Natural killer cell (primary cell): Measurements from ENCODE around the gene HIVEP3. TPM values are rescaled to one million over a fixed set of nuclear protein-coding genes. Genes with fewer than 3 reads are reported as not detected.

Source experiments
- ATAC-seq, 3 donors: fragments of 150-1000 bp in 2 of 3; fragments of 200-7000 bp in 1 of 3; cut with Tn5 transposase; 1 replicate in 1 of 3; 2 replicates in 2 of 3; pipeline ENCODE4 v1.10.0; 2021; ENCODE audit warnings: mild to moderate bottlenecking in 2 of 3, moderate library complexity in 2 of 3
- DNase-seq, 2 donors: peaks; one replicate each; pipeline versions ENCODE4 v3.0.0 to v3.0.0-alpha.2; 2013 to 2021; ENCODE audit warnings: mixed read lengths in 1 of 2
- H3K27ac ChIP-seq: one replicate; pipeline ENCODE4 v1.5.1; 2013; ENCODE audit warnings: mild to moderate bottlenecking, low read length
- H3K27me3 ChIP-seq: one replicate; pipeline ENCODE4 v1.6.1; 2013; ENCODE audit warnings: low read length; ENCODE audit not compliant: control insufficient read depth, insufficient read depth
- H3K36me3 ChIP-seq: one replicate; pipeline ENCODE4 v1.6.1; 2013; ENCODE audit warnings: low read length; ENCODE audit not compliant: control insufficient read depth, insufficient read depth
- H3K4me1 ChIP-seq: one replicate; pipeline ENCODE4 v1.6.1; 2013; ENCODE audit warnings: low read length; ENCODE audit not compliant: control insufficient read depth, insufficient read depth
- H3K4me3 ChIP-seq: one replicate; pipeline ENCODE4 v1.5.1; 2013; ENCODE audit warnings: low read length
- H3K9me3 ChIP-seq: one replicate; pipeline ENCODE4 v1.6.1; 2013; ENCODE audit warnings: low read length; ENCODE audit not compliant: control insufficient read depth, insufficient read depth
- H3K27ac Mint-ChIP-seq, 2 donors: one replicate each; pipeline ENCODE4 v1.8.0; 2022; ENCODE audit warnings: mild to moderate bottlenecking in 2 of 2, mixed read lengths in 2 of 2, moderate library complexity in 1 of 2
- H3K27me3 Mint-ChIP-seq, 2 donors: one replicate each; pipeline ENCODE4 v1.8.0; 2022; ENCODE audit warnings: low read depth in 2 of 2, mixed read lengths in 2 of 2
- H3K36me3 Mint-ChIP-seq: one replicate; pipeline ENCODE4 v1.8.0; 2022; ENCODE audit warnings: mixed read lengths
- H3K4me1 Mint-ChIP-seq, 2 donors: one replicate each; pipeline ENCODE4 v1.8.0; 2022; ENCODE audit warnings: mixed read lengths in 2 of 2
- H3K4me3 Mint-ChIP-seq: one replicate; pipeline ENCODE4 v1.8.0; 2022; ENCODE audit warnings: mild to moderate bottlenecking, moderate library complexity, mixed read lengths
- H3K9me3 Mint-ChIP-seq, 2 donors: one replicate each; pipeline ENCODE4 v1.8.0; 2022; ENCODE audit warnings: mixed read lengths in 2 of 2
- CTCF ChIP-seq: fragments of 200-600 bp; IDR thresholded peaks from one replicate; pipeline ENCODE4 v1.8.0; 2022; ENCODE audit warnings: antibody characterized with exemption
- WGBS: methylation state at CpG from one replicate; pipeline ENCODE4 v1.1.7; 2013; ENCODE audit warnings: missing lambda C conversion rate; ENCODE audit not compliant: insufficient coverage; 5-methylcytosine and 5-hydroxymethylcytosine counted together
- intact Hi-C: fragments of 100-400 bp; cut with micrococcal nuclease; formaldehyde crosslinking; loops from one replicate; pipeline ENCODE4 v1.14.2; 2022
- total RNA-seq, 4 donors: library from RNA; stranded (reverse); fragments of 120-200 nt in 1 of 4; gene quantifications; one replicate each; pipeline versions ENCODE4 v1.2.3 to v1.2.4, GENCODE V29; 2013 to 2022

Gene HIVEP3
- total RNA-seq, 3 donors from 2014 or later (not counting 1 experiment from before 2014, with no cell fraction given), result 26.2 to 35.2 (median 29.8) TPM

GRCh38 chr1:41611932-41612450, 306.7 kb downstream of the HIVEP3 start:
- no peaks in the 10 kb centered on the region for H3K27me3 Mint-ChIP-seq
- Histone ChIP-seq H3K9me3 (no peaks in the 10 kb centered on the region), H3K4me1 (peaks cover 4% of the 10 kb centered on the region), H3K27me3 (no peaks in the 10 kb centered on the region), H3K27ac (no peak overlapping the region), H3K4me3 (no peak overlapping the region), H3K36me3 (no peaks in the 10 kb centered on the region)
- H3K4me3 Mint-ChIP-seq, result no peak overlapping the region
- intact Hi-C loops, result no loop called here
- H3K4me1 Mint-ChIP-seq, result peaks cover 40% of the 10 kb centered on the region in 2 donors
- DNase-seq (no peak), ATAC-seq (no peak)
- H3K36me3 Mint-ChIP-seq, result no peaks in the 10 kb centered on the region
- no peak for TF ChIP-seq CTCF
- peak overlapping the region in 1 of 2 donors; percentile 56 for H3K27ac Mint-ChIP-seq
- WGBS, result 98% methylated on average over 6 of the region's 6 CpGs
- H3K9me3 Mint-ChIP-seq, result no peaks in the 10 kb centered on the region

GRCh38 chr1:41611068-41611931, 307.4 kb downstream of the HIVEP3 start:
- Mint-ChIP-seq H3K4me1 (peaks cover 39 to 41% of the 10 kb centered on the region in 2 donors), H3K4me3 (no peak overlapping the region), H3K9me3 (no peaks in the 10 kb centered on the region), H3K27me3 (no peaks in the 10 kb centered on the region), H3K36me3 (no peaks in the 10 kb centered on the region), H3K27ac (peak overlapping the region in 1 of 2 donors; percentile 17)
- ATAC-seq (no peak), DNase-seq (no peak)
- no peak for TF ChIP-seq CTCF
- Histone ChIP-seq H3K9me3 (no peaks in the 10 kb centered on the region), H3K4me1 (peaks cover 4% of the 10 kb centered on the region), H3K27ac (no peak overlapping the region), H3K27me3 (no peaks in the 10 kb centered on the region), H3K4me3 (no peak overlapping the region), H3K36me3 (no peaks in the 10 kb centered on the region)
- WGBS, result 91% methylated on average over 17 of the region's 17 CpGs
- intact Hi-C loops, result no loop called here

DNA sequence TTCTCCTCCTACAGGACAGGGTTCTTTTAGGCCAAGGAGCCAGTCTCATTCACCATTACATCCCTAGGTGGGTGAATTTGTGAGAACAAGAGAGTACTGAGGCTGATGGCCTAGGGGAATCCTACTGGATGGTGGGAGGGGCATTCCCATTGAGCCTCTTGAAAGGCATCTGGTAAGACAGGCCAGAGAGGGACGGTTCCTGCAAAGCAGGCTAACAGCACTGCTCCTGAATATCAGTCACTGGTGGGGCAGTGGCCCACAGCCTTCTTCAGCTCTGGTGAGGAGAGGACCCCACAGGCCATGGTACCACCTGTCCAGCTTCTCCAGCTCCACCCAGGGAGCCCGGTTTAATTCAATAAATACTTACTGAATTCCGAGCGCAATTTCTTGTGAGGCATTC, 308.4 kb downstream of the HIVEP3 start:
- intact Hi-C loops, result no loop called here

More for the DNA sequence above, 308.4 kb downstream of the HIVEP3 start:
- Mint-ChIP-seq H3K27ac (peak overlapping the region; percentile 0 to 12), H3K4me1 (peaks cover 33 to 38% of the 10 kb centered on the region in 2 donors), H3K36me3 (no peaks in the 10 kb centered on the region), H3K4me3 (no peak overlapping the region), H3K9me3 (no peaks in the 10 kb centered on the region), H3K27me3 (no peaks in the 10 kb centered on the region)
- Histone ChIP-seq H3K27me3 (no peaks in the 10 kb centered on the region), H3K36me3 (no peaks in the 10 kb centered on the region), H3K4me1 (peaks cover 3% of the 10 kb centered on the region), H3K27ac (no peak overlapping the region), H3K9me3 (no peaks in the 10 kb centered on the region), H3K4me3 (no peak overlapping the region)
- DNase-seq (no peak), ATAC-seq (no peak)
- no peak for TF ChIP-seq CTCF
- 99% methylated on average over 4 of the region's 4 CpGs for WGBS
